AG04450 (cell line): Measurements from ENCODE around the gene OSBPL7. TPM values are rescaled to one million over a fixed set of nuclear protein-coding genes. Genes with fewer than 3 reads are reported as not detected.

ENCODE experiments used
- CTCF ChIA-PET: fragments of 300-600, 350-600 bp; formaldehyde crosslinking; extraction: SDS; loops from one replicate; lab custom pipeline; 2022; ENCODE audit warnings: antibody characterized with exemption, inconsistent platforms; lab: Charles Lee
- POLR2A ChIA-PET: fragments of 350-600 bp; formaldehyde crosslinking; extraction: SDS; loops from one replicate; lab custom pipeline; 2021; ENCODE audit warnings: antibody characterized with exemption, inconsistent platforms; lab: Yijun Ruan, JAX
- DNase-seq: peaks from one replicate; pipeline ENCODE4 v3.0.0-alpha.2; 2011; ENCODE audit warnings: low read depth, low spot score
- H3K27ac ChIP-seq: one replicate; pipeline ENCODE4 v1.5.1; 2012; ENCODE audit warnings: low read depth, low read length, control low read depth
- H3K27me3 ChIP-seq: one replicate; pipeline ENCODE4 v1.6.0; 2012; ENCODE audit warnings: low read length; ENCODE audit not compliant: control insufficient read depth, insufficient read depth
- H3K4me3 ChIP-seq: 2 replicates; pipeline ENCODE4 v1.5.1; 2011; ENCODE audit warnings: mild to moderate bottlenecking, low read depth, low read length, control low read depth
- H3K9me3 ChIP-seq: 2 replicates; pipeline ENCODE4 v1.5.1; 2012; ENCODE audit warnings: low read length; ENCODE audit not compliant: control insufficient read depth, insufficient read depth
- CTCF ChIP-seq: IDR thresholded peaks from 2 replicates; pipeline ENCODE4 v1.5.1; 2011; ENCODE audit warnings: low read depth, low read length, control low read depth, inconsistent platforms
- polyA plus RNA-seq: library from polyadenylated mRNA; depleted of rRNA; stranded (reverse); fragments of >200 nt; gene quantifications from 2 replicates; pipeline ENCODE4 v1.2.3, GENCODE V29; 2011

The OSBPL7 gene
- polyA plus RNA-seq, 1 experiment, result 5.3 TPM

DNA sequence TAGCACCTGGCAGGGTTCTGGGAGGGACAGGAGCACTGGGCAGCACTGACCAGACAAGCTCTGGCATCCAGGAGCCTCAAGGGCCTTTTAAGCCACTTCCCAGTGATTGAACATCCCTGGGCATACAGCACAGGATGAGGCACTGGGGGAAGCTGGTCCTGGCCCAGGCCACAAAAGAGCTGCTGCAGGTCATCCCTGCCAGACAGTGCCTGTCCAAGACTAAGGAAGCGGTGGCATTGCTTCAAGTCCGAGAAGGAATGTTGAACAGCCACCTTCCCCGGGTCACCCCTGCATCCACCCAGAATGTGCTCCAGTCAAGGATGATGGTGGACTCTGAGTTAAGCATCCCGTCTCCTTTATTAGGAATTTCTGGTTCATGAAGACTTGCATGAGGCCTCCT is 1.2 kb upstream of the OSBPL7 start:
- CTCF ChIA-PET, result interaction anchor here (1.5 kb wide), 1 partner anchor 69 kb away, joined by 5 read pairs; no protein-coding TSS in a partner anchor
- Histone ChIP-seq H3K27me3 (no peaks in the 10 kb centered on the region), H3K4me3 (no peak overlapping the region), H3K27ac (no peak overlapping the region), H3K9me3 (no peaks in the 10 kb centered on the region)
- no peak for DNase-seq
- TF ChIP-seq CTCF, result no peak
- POLR2A ChIA-PET, result interaction anchor here (0.6 kb wide), 1 partner anchor 39 kb away, joined by 5 read pairs; no protein-coding TSS in a partner anchor

- CTCF ChIA-PET, result interaction anchor here (1.1 kb wide), 1 partner anchor 20 kb away, joined by 7 read pairs; the partner anchor contains the start of gene SCRN2
- Histone ChIP-seq H3K4me3 (peak overlapping the region; percentile 85), H3K27me3 (no peaks in the 10 kb centered on the region), H3K9me3 (no peaks in the 10 kb centered on the region), H3K27ac (no peak overlapping the region)
- TF ChIP-seq CTCF, result no peak
- no peak for DNase-seq
- POLR2A ChIA-PET, result interaction anchor here (1.0 to 1.4 kb wide), 2 partner anchors 10 to 11 kb away, joined by 8 to 19 read pairs; partner anchors contain the start of genes LRRC46 and MRPL10
These were observed 567 bp downstream of the OSBPL7 start for GRCh38 chr17:47821031-47821423.

- CTCF ChIA-PET, result no interaction called here
- no peak for DNase-seq
- peak overlapping the region; percentile 85; the same call in 1 of the 2 replicates for H3K4me3 ChIP-seq
- POLR2A ChIA-PET, result no interaction called here
- TF ChIP-seq CTCF, result no peak
- no peaks in the 10 kb centered on the region for H3K27me3 ChIP-seq
- no peak overlapping the region for H3K27ac ChIP-seq
- no peaks in the 10 kb centered on the region for H3K9me3 ChIP-seq
These were observed 1.4 kb downstream of the OSBPL7 start for GRCh38 chr17:47820033-47820789.

- H3K4me3 ChIP-seq, result no peak overlapping the region
- CTCF ChIA-PET, result no interaction called here
- POLR2A ChIA-PET, result no interaction called here
- H3K27me3 ChIP-seq, result no peaks in the 10 kb centered on the region
- no peak overlapping the region for H3K27ac ChIP-seq
- H3K9me3 ChIP-seq, result no peaks in the 10 kb centered on the region
- no peak for TF ChIP-seq CTCF
- DNase-seq, result no peak
These were observed 2.1 kb downstream of the OSBPL7 start for GRCh38 chr17:47819475-47819874.

DNA sequence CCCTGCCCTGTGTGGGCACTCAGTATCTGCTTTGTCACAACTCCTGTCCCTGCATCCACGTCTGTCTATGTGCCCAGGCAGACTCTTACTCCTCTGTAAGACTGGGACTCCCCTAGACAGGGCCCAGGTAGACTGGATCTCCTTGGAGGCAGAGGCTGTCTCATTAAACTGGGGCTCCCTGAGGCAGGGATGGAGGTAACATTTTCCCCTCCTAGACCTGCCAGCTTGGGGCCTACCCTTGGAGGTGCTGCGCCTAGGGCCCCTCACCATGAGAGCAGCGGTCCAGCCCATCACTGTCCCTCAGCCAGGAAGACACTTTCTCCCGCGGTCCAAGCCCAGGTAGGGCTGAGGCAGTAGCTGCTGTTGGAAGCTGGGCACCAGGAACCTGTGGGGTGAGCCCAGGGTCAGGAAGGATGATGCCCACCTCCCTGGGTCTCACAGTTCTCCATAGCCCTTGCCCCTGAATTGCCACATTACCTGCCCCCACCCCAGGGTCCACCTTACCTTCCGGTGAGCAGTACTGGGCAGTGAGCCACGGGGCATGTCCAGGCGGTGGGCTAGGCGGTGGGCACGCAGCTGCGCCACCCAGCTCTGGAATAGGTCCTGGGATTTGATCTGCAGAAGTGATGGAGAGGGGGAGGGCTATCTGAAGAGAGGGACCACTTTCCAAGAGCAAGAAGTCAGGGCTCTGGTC is 3.4 kb downstream of the OSBPL7 start:
- Histone ChIP-seq H3K27ac (no peak overlapping the region), H3K27me3 (no peaks in the 10 kb centered on the region), H3K9me3 (no peaks in the 10 kb centered on the region; the same call in 1 of the 2 replicates), H3K4me3 (no peak overlapping the region)
- no peak for TF ChIP-seq CTCF
- DNase-seq, result no peak
- ChIA-PET CTCF (no interaction called here), POLR2A (no interaction called here)
